SK-N-SH treated with all-trans-retinoic acid at 6 μM for 48 hours (cell line): ENCODE measurements around the gene TMEM231.

Experiments
- ATAC-seq: fragments of 200-7000 bp; cut with Tn5 transposase; 3 replicates; pipeline ENCODE4 v1.9.1; 2020; ENCODE audit warnings: mild to moderate bottlenecking, moderate library complexity
- GLIS3 ChIP-seq: fragments of 250-450 bp; sonication (Bioruptor Pico); IDR thresholded peaks from 2 replicates; pipeline ENCODE4 v1.5.0; 2020; ENCODE audit warnings: mild to moderate bottlenecking, moderate library complexity
- ISL1 ChIP-seq: fragments of 250-450 bp; sonication (Bioruptor Pico); IDR thresholded peaks from 2 replicates; pipeline ENCODE4 v2.1.2; 2022; ENCODE audit warnings: mild to moderate bottlenecking, moderate library complexity
- OSR1 ChIP-seq: fragments of 250-450 bp; sonication (Bioruptor Pico); IDR thresholded peaks from 2 replicates; pipeline ENCODE4 v1.8.0; 2022; ENCODE audit warnings: moderate library complexity, mild to moderate bottlenecking, inconsistent platforms
- PATZ1 ChIP-seq: fragments of 250-450 bp; sonication (Bioruptor Pico); IDR thresholded peaks from 2 replicates; pipeline ENCODE4 v1.8.0; 2020; ENCODE audit warnings: mild to moderate bottlenecking, moderate library complexity, borderline replicate concordance
- PPARA ChIP-seq: fragments of 250-450 bp; sonication (Bioruptor Pico); IDR thresholded peaks from 2 replicates; pipeline ENCODE4 v1.5.0; 2020; ENCODE audit warnings: mild to moderate bottlenecking, borderline replicate concordance
- RARB ChIP-seq: fragments of 250-450 bp; sonication (Bioruptor Pico); IDR thresholded peaks from 2 replicates; pipeline ENCODE4 v1.8.0; 2021; ENCODE audit warnings: mild to moderate bottlenecking, moderate library complexity
- SNAI2 ChIP-seq: fragments of 250-450 bp; sonication (Bioruptor Pico); IDR thresholded peaks from 2 replicates; pipeline ENCODE4 v1.5.0; 2020; ENCODE audit warnings: mild to moderate bottlenecking, moderate library complexity
- TCF4 ChIP-seq: fragments of 250-450 bp; sonication (Bioruptor Pico); IDR thresholded peaks from 2 replicates; pipeline ENCODE4 v1.8.0; 2021; ENCODE audit warnings: mild to moderate bottlenecking, moderate library complexity, borderline replicate concordance
- TSHZ2 ChIP-seq: fragments of 250-450 bp; sonication (Bioruptor Pico); IDR thresholded peaks from 2 replicates; pipeline ENCODE4 v1.5.0; 2020; ENCODE audit warnings: mild to moderate bottlenecking, moderate library complexity
- ZFP3 ChIP-seq: fragments of 250-450 bp; sonication (Bioruptor Pico); IDR thresholded peaks from 2 replicates; pipeline ENCODE4 v1.5.0; 2020; ENCODE audit warnings: mild to moderate bottlenecking, moderate library complexity
- ZFP30 ChIP-seq: fragments of 450-650 bp; formaldehyde crosslinking; IDR thresholded peaks from 2 replicates; pipeline ENCODE4 v1.5.0; 2022; ENCODE audit warnings: mild to moderate bottlenecking, moderate library complexity
- ZNF70 ChIP-seq: fragments of 450-650 bp; formaldehyde crosslinking; IDR thresholded peaks from 2 replicates; pipeline ENCODE4 v1.5.0; 2020; ENCODE audit warnings: mild to moderate bottlenecking, moderate library complexity
- ZNF8 ChIP-seq: fragments of 450-650 bp; formaldehyde crosslinking; IDR thresholded peaks from 2 replicates; pipeline ENCODE4 v1.5.0; 2020; ENCODE audit warnings: mild to moderate bottlenecking, moderate library complexity

Gene TMEM231

GRCh38 chr16:75494661-75495075 is 61.4 kb downstream of the TMEM231 start (continued):
- no peak for TF ChIP-seq ISL1 (CRISPR knock-in tag)
- no peak for TF ChIP-seq RARB
- no peak for TF ChIP-seq GLIS3 (CRISPR knock-in tag)
- TF ChIP-seq, all 23 proteins: peak for 0

- ATAC-seq, result no peak
- TF ChIP-seq PPARA (CRISPR knock-in tag), result no peak
- TF ChIP-seq ZNF70 (CRISPR knock-in tag), result no peak
- no peak for TF ChIP-seq ISL1 (CRISPR knock-in tag)
- TF ChIP-seq TSHZ2 (CRISPR knock-in tag), result no peak
- no peak for TF ChIP-seq ZFP3 (CRISPR knock-in tag)
- no peak for TF ChIP-seq GLIS3 (CRISPR knock-in tag)
- no peak for TF ChIP-seq SNAI2 (CRISPR knock-in tag)
Observed at GRCh38 chr16:75494184-75494583, 61.9 kb downstream of the TMEM231 start.

- no peak for TF ChIP-seq ZNF8 (CRISPR knock-in tag)
- TF ChIP-seq TSHZ2 (CRISPR knock-in tag), result 0 out of 2 replicates have a peak, but pooled peaks have one; percentile 46
- TF ChIP-seq ZFP30 (CRISPR knock-in tag), result no peak
- peak; percentile 40; the same call in 1 of the 2 replicates for TF ChIP-seq TCF4 (CRISPR knock-in tag)
- no peak for TF ChIP-seq ZNF70 (CRISPR knock-in tag)
- TF ChIP-seq ISL1 (CRISPR knock-in tag), result peak; percentile 38; the same call in 1 of the 2 replicates
- peak; percentile 85 for ATAC-seq
Observed at GRCh38 chr16:75491876-75492275, 64.2 kb downstream of the TMEM231 start.

GRCh38 chr16:75488322-75488721 is 67.7 kb downstream of the TMEM231 start:
- TF ChIP-seq PATZ1 (CRISPR knock-in tag), result no peak
- no peak for TF ChIP-seq OSR1 (CRISPR knock-in tag)

More at GRCh38 chr16:75488322-75488721, 67.7 kb downstream of the TMEM231 start:
- no peak for ATAC-seq
